ENCODE results near the gene PSMD3. TPM values are rescaled to one million over a fixed set of nuclear protein-coding genes. Genes with fewer than 3 reads are reported as not detected.

Gene PSMD3
- total RNA-seq, 6 donors from 2014 or later: 55.5 to 117 (median 78.8) TPM

- peak in 1 of 2 donors; percentile 26 for ATAC-seq (ENCODE audit: low FRiP score in 2 of 2)
- TF ChIP-seq POLR2A (IDR thresholded peaks at IDR 0.05) (no peak), CTCF (IDR thresholded peaks at IDR 0.05) (no peak), EP300 (IDR thresholded peaks at IDR 0.05) (no peak), POLR2AphosphoS5 (IDR thresholded peaks at IDR 0.05) (no peak)
- Histone ChIP-seq H3K4me3 (no peak overlapping the region), H3K4me1 (no peaks in the 10 kb centered on the region), H3K27ac (no peak overlapping the region), H3K27me3 (no peaks in the 10 kb centered on the region), H3K9me3 (no peaks in the 10 kb centered on the region), H3K36me3 (peaks cover 27 to 86% (median 71%) of the 10 kb centered on the region in 4 donors)
- 87 to 93% methylated on average over 17 to 23 of the region's 23 CpGs for WGBS, 2 donors
- no peak for DNase-seq
These were observed 52.0 kb downstream of the PSMD3 start for GRCh38 chr17:40032322-40033320.

GRCh38 chr17:40033339-40033738, 52.7 kb downstream of the PSMD3 start:
- TF ChIP-seq POLR2AphosphoS5 (IDR thresholded peaks at IDR 0.05) (no peak), EP300 (IDR thresholded peaks at IDR 0.05) (no peak), CTCF (IDR thresholded peaks at IDR 0.05) (no peak), POLR2A (IDR thresholded peaks at IDR 0.05) (no peak)
- 92 to 97% methylated on average over 5 to 8 of the region's 8 CpGs for WGBS, 2 donors
- Histone ChIP-seq H3K27me3 (no peaks in the 10 kb centered on the region), H3K27ac (no peak overlapping the region), H3K4me1 (peaks cover 2 to 4% (median 2%) of the 10 kb centered on the region in 4 donors), H3K9me3 (no peaks in the 10 kb centered on the region), H3K4me3 (no peak overlapping the region), H3K36me3 (peaks cover 27 to 79% (median 66%) of the 10 kb centered on the region in 4 donors)
- ATAC-seq (ENCODE audit: low FRiP score in 2 of 2) (no peak), DNase-seq (no peak)

DNA sequence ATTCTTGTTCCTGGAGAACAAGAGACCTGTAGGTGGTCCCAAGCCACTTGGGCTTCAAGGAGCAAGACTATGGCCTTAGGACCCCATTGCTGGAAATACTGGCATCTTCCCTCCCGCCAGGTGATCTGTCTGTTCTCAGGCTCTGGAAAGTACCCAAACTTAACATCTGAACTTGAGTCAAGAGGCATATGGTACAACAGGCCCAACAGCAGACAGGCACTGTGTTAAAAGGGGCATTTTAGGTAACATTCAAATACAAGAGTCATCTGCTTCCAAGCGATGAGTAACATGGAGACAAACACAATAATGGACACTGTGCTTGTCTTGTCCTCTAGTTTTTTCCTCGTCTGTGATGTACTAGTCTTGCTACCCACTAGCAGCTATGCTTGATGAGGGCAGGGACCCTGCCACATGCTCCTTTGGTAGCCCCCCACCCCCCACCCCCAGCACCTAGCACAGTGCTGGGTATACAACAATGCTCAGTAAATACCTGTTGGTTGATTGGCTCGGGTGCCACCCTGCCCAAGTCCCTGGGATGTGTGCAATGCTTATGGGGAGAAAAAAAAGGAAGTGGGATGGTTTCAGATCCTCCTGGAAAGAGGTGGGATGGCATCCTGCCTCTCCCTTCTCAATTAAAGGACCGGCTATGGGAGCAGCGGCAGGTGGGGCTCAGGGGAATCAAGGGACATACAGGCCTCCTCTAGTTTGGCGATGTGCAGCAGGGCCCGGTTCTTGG, 54.0 kb downstream of the PSMD3 start:
- WGBS, 2 donors: 75 to 85% methylated on average over 8 of the region's 8 CpGs
- H3K9me3 ChIP-seq: no peaks in the 10 kb centered on the region
- no peak overlapping the region for H3K27ac ChIP-seq
- peaks cover 20 to 67% (median 53%) of the 10 kb centered on the region in 4 donors for H3K36me3 ChIP-seq
- H3K27me3 ChIP-seq: no peaks in the 10 kb centered on the region
- no peak for ATAC-seq (ENCODE audit: low FRiP score in 2 of 2)
- no peak for TF ChIP-seq EP300 (IDR thresholded peaks at IDR 0.05)
- TF ChIP-seq POLR2AphosphoS5 (IDR thresholded peaks at IDR 0.05): no peak
- no peak for TF ChIP-seq CTCF (IDR thresholded peaks at IDR 0.05)
- TF ChIP-seq POLR2A (IDR thresholded peaks at IDR 0.05): no peak
- H3K4me3 ChIP-seq: no peak overlapping the region
- no peak for DNase-seq
- peaks cover 12 to 14% (median 13%) of the 10 kb centered on the region in 4 donors for H3K4me1 ChIP-seq

- H3K27ac ChIP-seq: no peak overlapping the region
- H3K4me1 ChIP-seq: peaks cover 12 to 14% (median 13%) of the 10 kb centered on the region in 4 donors
- H3K36me3 ChIP-seq: peaks cover 15 to 61% (median 48%) of the 10 kb centered on the region in 4 donors
- DNase-seq (peak in 1 of 2 donors; percentile 77), ATAC-seq (ENCODE audit: low FRiP score in 2 of 2) (no peak)
- no peak overlapping the region for H3K4me3 ChIP-seq
- H3K27me3 ChIP-seq: no peaks in the 10 kb centered on the region
- TF ChIP-seq EP300 (IDR thresholded peaks at IDR 0.05) (no peak), POLR2A (IDR thresholded peaks at IDR 0.05) (no peak), POLR2AphosphoS5 (IDR thresholded peaks at IDR 0.05) (no peak), CTCF (IDR thresholded peaks at IDR 0.05) (peak in 4 of 6 experiments; percentile 12 to 36 (median 19))
- 49 to 66% methylated on average over 6 to 12 of the region's 12 CpGs for WGBS, 2 donors
- no peaks in the 10 kb centered on the region for H3K9me3 ChIP-seq
These were observed 54.6 kb downstream of the PSMD3 start for GRCh38 chr17:40035162-40035559.

Data from upper lobe of left lung (tissue), 6 donors.